DOHH2 (cell line): Measurements from ENCODE around the gene TMTC2.

Experiments used
- EZH2phosphoT487 ChIP-seq: fragments of 200-600 bp; sonication (generic); IDR thresholded peaks from 2 replicates; pipeline ENCODE4 v1.6.1; 2017; ENCODE audit warnings: borderline replicate concordance, mild to moderate bottlenecking, antibody characterized with exemption, low read length, moderate library complexity, mixed read lengths
- TF ChIP-seq, protein P1 (sequence below): fragments of 200-600 bp; sonication (generic); IDR thresholded peaks from one replicate; pipeline ENCODE4 v1.5.1; 2014; ENCODE audit warnings: antibody characterized with exemption, mild to moderate bottlenecking, low read depth, low read length; ENCODE audit not compliant: poor library complexity, severe bottlenecking

DNA sequence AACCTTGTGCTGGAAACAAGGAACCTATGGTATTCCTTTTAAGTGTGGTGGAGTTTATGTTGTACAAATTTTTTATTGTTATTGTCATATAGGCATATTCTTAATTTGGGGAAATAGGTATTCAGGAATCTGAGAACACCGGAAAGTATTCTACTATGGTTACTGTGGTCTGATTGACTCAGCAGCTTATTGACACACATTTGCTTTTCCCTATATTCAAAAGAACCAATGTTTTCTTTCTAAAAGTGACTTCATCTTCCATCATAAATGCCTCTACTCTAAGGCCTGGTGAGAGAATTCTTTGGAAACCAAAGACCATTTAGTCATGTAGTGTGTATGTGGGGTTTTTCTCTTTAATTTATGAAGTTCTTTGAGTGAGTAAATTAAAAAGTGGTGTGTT, 474.8 kb downstream of the TMTC2 start:
- TF ChIP-seq, protein P1, sequence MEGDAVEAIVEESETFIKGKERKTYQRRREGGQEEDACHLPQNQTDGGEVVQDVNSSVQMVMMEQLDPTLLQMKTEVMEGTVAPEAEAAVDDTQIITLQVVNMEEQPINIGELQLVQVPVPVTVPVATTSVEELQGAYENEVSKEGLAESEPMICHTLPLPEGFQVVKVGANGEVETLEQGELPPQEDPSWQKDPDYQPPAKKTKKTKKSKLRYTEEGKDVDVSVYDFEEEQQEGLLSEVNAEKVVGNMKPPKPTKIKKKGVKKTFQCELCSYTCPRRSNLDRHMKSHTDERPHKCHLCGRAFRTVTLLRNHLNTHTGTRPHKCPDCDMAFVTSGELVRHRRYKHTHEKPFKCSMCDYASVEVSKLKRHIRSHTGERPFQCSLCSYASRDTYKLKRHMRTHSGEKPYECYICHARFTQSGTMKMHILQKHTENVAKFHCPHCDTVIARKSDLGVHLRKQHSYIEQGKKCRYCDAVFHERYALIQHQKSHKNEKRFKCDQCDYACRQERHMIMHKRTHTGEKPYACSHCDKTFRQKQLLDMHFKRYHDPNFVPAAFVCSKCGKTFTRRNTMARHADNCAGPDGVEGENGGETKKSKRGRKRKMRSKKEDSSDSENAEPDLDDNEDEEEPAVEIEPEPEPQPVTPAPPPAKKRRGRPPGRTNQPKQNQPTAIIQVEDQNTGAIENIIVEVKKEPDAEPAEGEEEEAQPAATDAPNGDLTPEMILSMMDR: no peak
- TF ChIP-seq EZH2phosphoT487: no peak
